ENCODE results near the gene AHRR. TPM values are rescaled to one million over a fixed set of nuclear protein-coding genes. Genes with fewer than 3 reads are reported as not detected.

AHRR gene
- total and polyA plus RNA-seq, 2 donors from 2014 or later: 0.71 to 1.7 TPM

GRCh38 chr5:447501-447900, 126.0 kb downstream of the AHRR start:
- peaks cover 14 to 31% (median 25%) of the 10 kb centered on the region in 3 donors for H3K36me3 ChIP-seq (ENCODE audit: control insufficient read depth in 2 of 3, insufficient read depth in 3 of 3, low read length in 3 of 3)
- H3K27ac ChIP-seq (ENCODE audit: low read depth in 2 of 2, low read length in 2 of 2): no peak overlapping the region
- H3K9ac ChIP-seq (ENCODE audit: low read length in 3 of 3): no peak overlapping the region
- H3K27me3 ChIP-seq (ENCODE audit: control insufficient read depth, insufficient read depth, low read length): no peaks in the 10 kb centered on the region
- H3K4me1 ChIP-seq (ENCODE audit: control insufficient read depth in 2 of 3, insufficient read depth in 2 of 3, low read depth in 1 of 3, low read length in 3 of 3): peaks cover 0 to 12% (median 0%) of the 10 kb centered on the region in 3 donors
- no peak for DNase-seq
- no peak for TF ChIP-seq CTCF (IDR thresholded peaks at IDR 0.05; ENCODE audit: borderline replicate concordance, extremely low read depth, insufficient read depth)
- H3K9me3 ChIP-seq (ENCODE audit: control insufficient read depth in 2 of 3, insufficient read depth in 1 of 3, low read length in 3 of 3): peaks cover 2 to 10% (median 3%) of the 10 kb centered on the region in 3 donors
- no peak overlapping the region for H3K4me3 ChIP-seq (ENCODE audit: low read length in 3 of 3)
- intact Hi-C loops (cut with DNase I): loop anchor here (10.0 kb wide), 1 partner anchor 457 kb away; no protein-coding TSS in a partner anchor
- no peak for FAIRE-seq

GRCh38 chr5:448061-448765, 126.7 kb downstream of the AHRR start:
- DNase-seq (peak in 2 of 5 donors; percentile 23 to 82), FAIRE-seq (no peak)
- Histone ChIP-seq H3K9ac (ENCODE audit: low read length in 3 of 3) (no peak overlapping the region), H3K27me3 (ENCODE audit: control insufficient read depth, insufficient read depth, low read length) (no peaks in the 10 kb centered on the region), H3K4me3 (ENCODE audit: low read length in 3 of 3) (no peak overlapping the region), H3K27ac (ENCODE audit: low read depth in 2 of 2, low read length in 2 of 2) (no peak overlapping the region), H3K36me3 (ENCODE audit: control insufficient read depth in 2 of 3, insufficient read depth in 3 of 3, low read length in 3 of 3) (peaks cover 16 to 31% (median 31%) of the 10 kb centered on the region in 3 donors), H3K9me3 (ENCODE audit: control insufficient read depth in 2 of 3, insufficient read depth in 1 of 3, low read length in 3 of 3) (peaks cover 2 to 10% (median 3%) of the 10 kb centered on the region in 3 donors), H3K4me1 (ENCODE audit: control insufficient read depth in 2 of 3, insufficient read depth in 2 of 3, low read depth in 1 of 3, low read length in 3 of 3) (peaks cover 0 to 10% (median 0%) of the 10 kb centered on the region in 3 donors)
- TF ChIP-seq CTCF (IDR thresholded peaks at IDR 0.05; ENCODE audit: borderline replicate concordance, extremely low read depth, insufficient read depth): no peak
- intact Hi-C loops (cut with DNase I): loop anchor here (10.0 kb wide), 1 partner anchor 457 kb away; no protein-coding TSS in a partner anchor

DNA sequence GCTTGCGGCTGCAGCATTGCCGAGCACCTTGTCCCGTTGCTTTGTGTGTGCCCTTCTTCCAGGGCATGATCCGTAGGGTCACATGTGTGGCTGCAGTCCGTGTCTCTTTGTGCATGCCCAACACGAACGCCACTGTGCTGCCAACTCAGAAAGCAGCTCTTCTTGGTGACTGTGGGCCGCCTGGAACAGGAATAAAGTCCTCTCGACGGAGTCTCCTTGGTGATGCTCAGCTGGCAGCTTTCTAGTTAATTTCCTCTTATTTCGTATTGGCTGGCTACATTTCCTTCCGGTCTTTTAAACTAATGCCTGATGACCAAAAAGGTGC, 127.2 kb downstream of the AHRR start:
- Histone ChIP-seq H3K27ac (ENCODE audit: low read depth in 2 of 2, low read length in 2 of 2) (no peak overlapping the region), H3K36me3 (ENCODE audit: control insufficient read depth in 2 of 3, insufficient read depth in 3 of 3, low read length in 3 of 3) (peaks cover 18 to 36% (median 36%) of the 10 kb centered on the region in 3 donors), H3K9ac (ENCODE audit: low read length in 3 of 3) (no peak overlapping the region), H3K4me1 (ENCODE audit: control insufficient read depth in 2 of 3, insufficient read depth in 2 of 3, low read depth in 1 of 3, low read length in 3 of 3) (peaks cover 0 to 6% (median 0%) of the 10 kb centered on the region in 3 donors), H3K9me3 (ENCODE audit: control insufficient read depth in 2 of 3, insufficient read depth in 1 of 3, low read length in 3 of 3) (peaks cover 2 to 10% (median 3%) of the 10 kb centered on the region in 3 donors), H3K27me3 (ENCODE audit: control insufficient read depth, insufficient read depth, low read length) (no peaks in the 10 kb centered on the region), H3K4me3 (ENCODE audit: low read length in 3 of 3) (no peak overlapping the region)
- FAIRE-seq (no peak), DNase-seq (no peak)
- intact Hi-C loops (cut with DNase I): loop anchor here (10.0 kb wide), 1 partner anchor 456 kb away; no protein-coding TSS in a partner anchor
- TF ChIP-seq CTCF (IDR thresholded peaks at IDR 0.05; ENCODE audit: borderline replicate concordance, extremely low read depth, insufficient read depth): no peak
